NCI-H2081 treated with DMSO at 0.1 percent for 48 hours (cell line): Measurements from ENCODE around the gene ARNT2.
"Not testable (repeated sequence)": the region's sequence is repeated elsewhere in the genome, so short reads cannot be mapped to it uniquely, and the experiment has no call there.

Experiments used
- DNase-seq: peaks from one replicate; lab custom pipeline; 2025; lab: John Stamatoyannopoulos, UW

ARNT2 gene

GRCh38 chr15:80615783-80616391, 211.7 kb downstream of the ARNT2 start:
- DNase-seq = no peak

GRCh38 chr15:80618685-80619400, 214.7 kb downstream of the ARNT2 start:
- no peak for DNase-seq

GRCh38 chr15:80619680-80620079, 215.5 kb downstream of the ARNT2 start:
- DNase-seq = no peak

- no peak for DNase-seq
Measured at GRCh38 chr15:80620141-80620540, 216.0 kb downstream of the ARNT2 start.

- DNase-seq = no peak
Measured at GRCh38 chr15:80620931-80621330, 216.7 kb downstream of the ARNT2 start.

GRCh38 chr15:80626643-80627120, 222.5 kb downstream of the ARNT2 start:
- no peak for DNase-seq

GRCh38 chr15:80629355-80629754, 225.2 kb downstream of the ARNT2 start:
- DNase-seq = no peak

GRCh38 chr15:80630981-80631380, 226.8 kb downstream of the ARNT2 start:
- no peak for DNase-seq

- DNase-seq = no peak
Measured at GRCh38 chr15:80633221-80633620, 229.0 kb downstream of the ARNT2 start.

GRCh38 chr15:80635953-80636352, 231.8 kb downstream of the ARNT2 start:
- no peak for DNase-seq

- DNase-seq = no peak
Measured at GRCh38 chr15:80636675-80637074, 232.5 kb downstream of the ARNT2 start.

- DNase-seq = no peak
Measured at GRCh38 chr15:80637747-80638146, 233.6 kb downstream of the ARNT2 start.

- no peak for DNase-seq
Measured at GRCh38 chr15:80638553-80639167, 234.5 kb downstream of the ARNT2 start.

- DNase-seq = no peak
Measured at GRCh38 chr15:80639168-80639555, 235.0 kb downstream of the ARNT2 start.

- no peak for DNase-seq
Measured at GRCh38 chr15:80640531-80641121, 236.4 kb downstream of the ARNT2 start.

GRCh38 chr15:80641384-80641783, 237.2 kb downstream of the ARNT2 start:
- no peak for DNase-seq

- no peak for DNase-seq
Measured at GRCh38 chr15:80643431-80643951, 239.3 kb downstream of the ARNT2 start.

GRCh38 chr15:80645494-80646065, 241.4 kb downstream of the ARNT2 start:
- DNase-seq = no peak

GRCh38 chr15:80647424-80647823, 243.2 kb downstream of the ARNT2 start:
- not testable (repeated sequence) for DNase-seq
